GM20431 (cell line): Measurements from ENCODE around the gene NCKAP5.

ENCODE experiments used
- in situ Hi-C: fragments of 300-500 bp; cut with MseI, MboI; formaldehyde crosslinking; loops from one replicate; pipeline ENCODE4 v1.15.0; 2020; ENCODE audit warnings: low sequenced_read_pairs; ENCODE audit not compliant: unreplicated experiment

Gene NCKAP5

DNA sequence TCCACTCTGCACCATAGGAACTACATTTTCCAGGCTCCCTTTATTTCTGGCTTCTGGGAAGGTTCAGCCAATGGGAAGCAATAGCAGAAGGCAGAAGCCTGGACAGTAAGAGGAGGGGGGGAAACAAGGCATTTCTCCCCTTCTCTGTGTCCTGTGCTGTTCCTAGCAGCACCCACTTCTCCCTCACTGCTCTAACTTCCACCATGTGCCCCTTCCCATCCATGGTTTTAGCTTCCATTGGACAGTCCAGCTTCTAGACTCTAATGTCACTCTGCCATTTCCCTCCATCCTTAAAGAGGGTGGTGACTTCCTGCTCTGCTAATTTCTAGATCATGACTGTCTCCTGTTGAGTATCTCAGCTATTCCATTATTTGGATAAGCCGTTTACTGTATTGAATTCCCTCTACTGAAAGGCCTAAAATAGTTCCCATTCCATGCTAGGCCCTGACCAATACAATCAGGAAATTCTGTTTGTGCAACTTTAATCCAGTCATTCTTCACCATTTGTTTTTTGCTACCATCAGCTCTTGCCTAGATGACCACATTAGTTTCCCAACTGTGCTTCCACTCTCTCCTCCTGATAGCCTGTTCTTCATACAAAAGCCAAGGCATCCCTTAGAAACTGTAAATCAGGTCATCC lies 877.5 kb downstream of the NCKAP5 start:
- in situ Hi-C loops: no loop called here

DNA sequence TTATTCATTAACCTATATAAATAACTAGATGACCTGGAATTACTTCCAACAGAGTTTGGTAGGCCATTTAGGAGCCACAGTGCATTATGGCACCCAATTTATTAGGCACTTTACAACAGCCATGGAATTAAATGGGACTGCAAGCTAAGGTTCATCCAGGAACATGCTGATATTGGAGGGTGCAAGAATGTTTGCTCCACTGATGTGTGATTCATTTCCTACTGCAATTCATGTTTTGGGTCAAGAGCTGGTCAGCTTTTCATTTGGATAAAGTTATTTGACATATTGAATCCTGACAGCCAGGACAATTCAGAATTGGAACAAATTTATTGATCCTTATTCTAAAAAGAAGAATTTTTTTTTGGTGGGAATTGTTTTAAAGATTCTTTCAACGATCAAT lies 886.5 kb downstream of the NCKAP5 start:
- in situ Hi-C loops: no loop called here

DNA sequence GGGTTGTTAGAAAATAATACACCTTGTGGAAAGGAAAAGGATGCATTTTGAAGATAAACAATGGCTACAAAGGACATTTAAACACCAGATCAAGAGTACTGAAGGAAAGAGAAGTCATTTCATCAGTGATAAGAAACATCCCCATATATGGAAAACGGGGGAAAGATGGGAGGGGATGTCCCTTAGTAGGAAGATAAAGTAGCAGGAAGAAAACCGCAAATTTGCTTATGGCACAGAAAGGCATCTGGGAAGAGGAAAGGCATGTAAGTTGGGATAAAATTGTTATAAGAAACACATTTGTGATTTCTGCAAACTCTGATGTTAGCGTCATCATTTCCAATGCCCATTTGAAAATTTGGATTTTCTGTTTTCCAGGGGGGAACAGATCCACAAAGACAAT lies 887.7 kb downstream of the NCKAP5 start:
- in situ Hi-C loops: no loop called here

DNA sequence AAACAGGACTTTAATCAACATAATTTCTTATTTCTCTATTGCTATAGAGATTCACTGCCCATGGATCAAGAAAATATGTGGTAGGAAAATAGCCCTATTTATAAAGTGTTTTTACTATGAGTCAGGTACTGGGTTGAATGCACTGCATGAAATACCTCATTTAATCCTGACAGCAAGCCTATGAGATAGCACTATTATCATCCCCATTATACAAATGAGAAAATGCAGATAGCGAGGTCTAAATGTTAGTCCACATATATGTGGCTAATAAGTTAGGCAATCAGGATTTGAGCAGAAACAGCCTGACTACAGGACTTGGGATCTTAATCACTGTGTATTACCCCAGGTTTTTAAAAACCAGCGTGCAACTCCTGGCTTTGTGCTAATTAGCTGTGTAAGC lies 889.8 kb downstream of the NCKAP5 start:
- in situ Hi-C loops: no loop called here

DNA sequence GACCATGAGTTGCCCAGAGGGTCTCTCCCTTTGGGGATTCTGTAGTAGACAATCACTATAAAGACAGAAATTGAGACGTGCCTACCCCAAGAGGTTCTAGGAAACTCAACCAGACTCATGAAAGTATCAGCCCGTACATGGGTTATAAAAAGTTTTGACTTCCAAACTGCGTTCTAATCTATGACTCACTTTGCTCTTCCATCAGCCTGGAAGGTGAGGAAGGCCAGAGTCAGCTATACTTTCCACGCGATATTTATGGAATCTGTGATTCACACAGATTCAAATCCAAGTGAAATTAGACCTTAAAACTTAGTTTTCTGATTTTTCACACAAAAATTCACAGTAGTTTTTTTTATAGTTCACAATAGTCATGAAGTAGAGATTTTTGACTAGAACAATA lies 890.6 kb downstream of the NCKAP5 start:
- in situ Hi-C loops: no loop called here

DNA sequence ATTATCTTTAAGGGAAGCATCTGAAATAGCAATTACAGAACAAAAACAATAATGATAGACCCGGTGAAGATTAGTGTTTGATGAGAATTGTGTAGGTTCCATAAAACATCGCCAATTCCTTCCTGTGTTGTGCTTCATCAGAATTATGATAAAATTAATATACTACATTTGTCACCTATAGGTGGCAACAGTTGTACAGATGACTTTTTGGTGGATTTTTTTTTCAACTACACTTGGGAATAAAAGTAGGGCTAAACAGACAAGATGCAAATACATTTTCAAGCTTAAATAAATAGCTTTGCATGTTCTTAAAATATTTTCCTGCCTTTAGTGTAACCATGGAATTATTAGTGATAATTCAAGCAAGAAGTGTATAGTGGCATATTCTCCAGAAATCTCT lies 891.3 kb downstream of the NCKAP5 start:
- in situ Hi-C loops: no loop called here

DNA sequence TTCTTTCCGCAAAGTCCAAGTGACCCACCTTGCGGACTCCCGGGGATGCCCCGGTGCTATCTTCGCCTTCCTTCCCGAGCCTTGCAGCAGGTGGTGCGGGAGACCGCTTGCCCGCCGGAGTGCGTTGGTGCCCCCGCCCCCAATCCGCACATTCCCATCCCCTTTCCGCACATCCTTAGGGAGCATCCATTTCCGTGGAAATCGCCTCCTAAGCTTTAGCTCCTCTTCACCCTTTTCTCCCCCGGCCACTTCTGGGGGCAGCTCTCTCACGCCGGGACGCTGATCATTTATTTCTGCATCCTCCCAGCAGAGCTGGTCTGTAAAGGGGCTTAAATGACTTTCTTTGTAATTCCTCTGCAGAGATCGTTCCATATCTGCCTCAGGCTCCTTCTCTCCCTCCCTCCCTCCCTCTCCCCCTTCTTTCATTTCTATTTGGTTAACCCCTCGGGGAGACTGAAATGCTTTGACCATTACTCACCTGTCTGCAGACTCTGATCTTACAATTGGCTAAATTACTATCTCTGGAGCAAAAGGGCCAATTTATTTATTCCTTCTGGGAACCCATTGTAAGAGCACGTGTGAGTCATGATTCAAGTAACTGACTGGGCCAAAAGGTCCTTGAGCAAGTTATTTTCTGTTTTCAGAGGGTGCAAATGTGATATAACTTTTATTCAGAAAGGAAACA lies 897.0 kb downstream of the NCKAP5 start:
- in situ Hi-C loops: no loop called here

DNA sequence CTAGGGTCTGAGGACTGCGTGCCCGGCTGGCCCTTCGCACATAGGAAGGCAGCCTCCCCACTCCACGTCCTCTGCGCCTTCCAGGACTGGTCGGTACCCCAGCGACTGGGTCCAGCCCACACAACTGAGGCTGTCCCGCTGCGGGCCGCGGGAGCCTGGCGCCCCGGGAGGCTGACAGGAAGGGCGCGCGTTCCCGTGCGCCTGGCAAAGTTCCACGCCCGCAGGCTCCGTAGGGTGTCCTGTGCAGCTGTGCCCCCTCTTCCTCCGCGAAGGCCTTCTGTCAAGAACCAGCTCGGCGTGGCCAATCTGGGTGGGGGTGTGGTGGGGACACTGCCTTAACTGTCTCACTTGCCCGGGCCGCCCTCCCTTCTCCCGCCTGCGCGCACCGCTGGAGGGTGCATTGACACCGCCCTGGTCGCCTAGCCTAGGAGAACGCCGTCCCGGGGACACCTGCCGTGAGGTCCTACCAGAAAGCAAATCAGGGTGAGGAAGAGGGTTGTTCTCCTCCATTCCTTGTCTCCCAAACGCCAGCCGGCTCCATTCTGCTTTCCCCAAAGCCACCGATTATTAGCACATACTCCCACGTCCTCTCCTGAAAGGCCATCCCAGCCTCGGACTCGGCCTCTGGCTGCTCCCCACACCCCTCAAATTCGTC lies 897.6 kb downstream of the NCKAP5 start:
- in situ Hi-C loops: no loop called here

DNA sequence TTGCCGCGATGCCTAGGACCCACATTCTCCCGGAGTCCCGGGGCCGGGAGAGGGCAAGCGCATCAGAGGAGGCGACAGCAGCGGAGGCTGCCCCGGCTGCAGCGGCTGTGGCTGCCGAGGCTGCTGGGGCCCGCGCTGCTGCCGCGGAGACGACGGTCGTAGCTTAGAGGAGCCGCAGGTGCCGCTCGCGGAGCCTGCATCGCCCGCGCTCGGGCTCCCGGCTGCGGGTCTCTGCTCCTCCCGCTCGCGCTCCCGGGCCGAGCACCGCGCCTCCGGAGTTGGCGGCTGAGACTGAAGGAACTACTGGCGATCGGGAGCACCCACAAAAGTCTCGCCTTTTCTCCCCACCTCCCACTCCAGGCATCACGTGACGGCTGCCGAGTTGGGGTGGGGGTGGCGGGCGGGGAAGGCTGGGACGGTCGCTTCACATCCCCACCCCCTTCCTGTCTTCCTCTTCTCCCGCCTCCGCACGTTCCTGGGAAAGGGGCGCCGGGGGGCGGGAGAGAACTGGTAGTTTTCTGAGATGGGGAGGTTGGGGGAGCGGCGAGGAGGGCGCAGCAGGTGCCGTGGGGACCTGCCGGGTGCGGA lies 898.3 kb downstream of the NCKAP5 start, which contains the start of gene LYPD1:
Gene LYPD1, minus strand, starts transcription at position 298 of the 588 bp plus-strand sequence. Its CDS starts 273 bp downstream, at position 25.
- in situ Hi-C loops: no loop called here

DNA sequence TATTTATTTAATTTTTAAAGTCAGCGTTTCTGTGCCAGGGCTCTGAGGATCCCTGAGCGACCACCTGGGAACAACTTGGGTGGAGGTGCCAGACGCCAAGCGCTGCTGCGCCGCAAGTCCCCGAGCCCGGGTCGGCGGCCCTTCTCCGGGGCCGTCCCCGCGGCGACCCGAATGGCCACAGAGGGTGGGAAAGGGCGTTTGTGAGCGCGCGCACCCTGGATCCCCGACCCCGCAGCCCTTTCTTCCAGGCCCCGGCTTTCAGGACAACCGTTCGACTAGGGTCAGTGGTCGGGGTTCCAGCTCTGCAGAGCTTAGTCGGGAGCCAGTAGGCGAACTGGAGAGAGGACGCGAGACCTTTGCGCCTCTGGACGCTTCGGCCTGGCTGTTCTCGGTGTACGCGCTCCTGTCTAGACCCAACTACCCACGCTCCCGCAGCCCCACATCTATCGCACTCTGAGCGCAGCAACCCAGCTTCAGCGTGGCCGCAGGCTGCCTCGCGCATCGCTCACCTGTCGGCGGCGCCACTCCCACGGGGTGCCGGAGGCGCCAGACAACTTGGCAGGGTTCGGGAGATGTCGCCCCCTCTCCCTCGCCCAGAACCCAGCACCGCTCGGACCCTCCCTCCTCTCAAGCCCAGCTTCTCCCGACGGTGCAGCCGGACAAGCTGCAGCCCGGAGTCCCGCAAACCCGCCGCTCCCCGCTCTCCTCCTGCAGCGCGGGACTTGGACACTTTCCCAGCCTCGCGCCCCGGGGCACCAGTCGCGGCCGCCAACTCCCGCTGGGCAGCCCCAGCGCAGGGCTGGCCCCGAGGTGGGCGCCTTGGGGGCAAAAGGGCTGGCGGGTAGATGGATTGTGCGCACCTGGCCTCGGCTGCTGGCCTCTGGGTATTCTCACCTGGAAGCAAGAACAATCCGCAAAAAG lies 899.0 kb downstream of the NCKAP5 start:
- in situ Hi-C loops: no loop called here

DNA sequence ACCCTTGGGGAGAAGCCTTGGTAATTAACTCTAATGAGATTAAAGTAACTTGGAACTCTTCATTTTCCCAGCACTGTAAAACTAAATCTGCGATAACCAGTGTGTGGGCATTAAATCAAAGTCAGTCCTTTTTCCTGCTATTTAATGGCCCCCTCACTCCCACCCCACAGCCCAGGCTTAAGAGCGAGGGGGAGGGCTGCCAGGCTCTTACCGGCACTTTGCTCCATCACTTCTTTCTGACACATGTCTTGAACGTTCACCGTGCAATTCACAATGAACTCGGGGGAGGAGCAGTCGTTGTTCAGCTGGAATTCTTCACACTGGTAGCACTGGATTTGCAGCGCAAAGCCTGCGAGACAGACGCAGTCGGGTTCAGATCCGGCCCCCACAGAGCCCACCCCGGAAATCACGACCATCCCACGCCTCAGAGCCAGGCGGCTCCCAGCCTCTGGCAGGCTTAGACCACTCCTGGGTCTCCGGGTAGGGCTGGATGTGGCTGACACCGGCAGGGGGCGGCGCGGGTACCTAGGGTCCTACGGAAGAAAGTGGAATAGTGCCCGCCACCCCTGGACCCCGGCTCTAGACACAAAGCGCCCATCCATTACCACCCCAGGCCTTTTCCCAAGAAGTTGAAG lies 900.0 kb downstream of the NCKAP5 start:
- in situ Hi-C loops: no loop called here

DNA sequence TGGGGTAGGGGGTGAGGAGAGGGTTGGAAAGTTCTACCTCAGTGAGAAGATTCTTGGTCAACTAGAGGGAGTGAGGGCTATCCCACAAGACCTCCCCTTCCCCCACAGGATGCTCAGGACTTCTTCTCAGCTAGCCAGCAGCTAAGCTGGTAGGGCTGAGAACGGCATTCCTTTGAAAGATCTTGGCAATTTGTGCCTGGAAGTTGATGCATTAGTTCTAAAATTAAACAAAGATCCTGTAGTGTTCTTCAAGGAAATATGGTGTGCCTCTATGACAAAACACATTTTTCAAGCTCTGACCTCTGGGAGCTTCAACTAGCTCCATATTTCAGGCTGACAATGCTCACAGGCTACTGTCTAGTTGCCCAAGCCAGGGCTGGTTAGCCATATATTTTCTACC lies 900.6 kb downstream of the NCKAP5 start:
- in situ Hi-C loops: no loop called here

DNA sequence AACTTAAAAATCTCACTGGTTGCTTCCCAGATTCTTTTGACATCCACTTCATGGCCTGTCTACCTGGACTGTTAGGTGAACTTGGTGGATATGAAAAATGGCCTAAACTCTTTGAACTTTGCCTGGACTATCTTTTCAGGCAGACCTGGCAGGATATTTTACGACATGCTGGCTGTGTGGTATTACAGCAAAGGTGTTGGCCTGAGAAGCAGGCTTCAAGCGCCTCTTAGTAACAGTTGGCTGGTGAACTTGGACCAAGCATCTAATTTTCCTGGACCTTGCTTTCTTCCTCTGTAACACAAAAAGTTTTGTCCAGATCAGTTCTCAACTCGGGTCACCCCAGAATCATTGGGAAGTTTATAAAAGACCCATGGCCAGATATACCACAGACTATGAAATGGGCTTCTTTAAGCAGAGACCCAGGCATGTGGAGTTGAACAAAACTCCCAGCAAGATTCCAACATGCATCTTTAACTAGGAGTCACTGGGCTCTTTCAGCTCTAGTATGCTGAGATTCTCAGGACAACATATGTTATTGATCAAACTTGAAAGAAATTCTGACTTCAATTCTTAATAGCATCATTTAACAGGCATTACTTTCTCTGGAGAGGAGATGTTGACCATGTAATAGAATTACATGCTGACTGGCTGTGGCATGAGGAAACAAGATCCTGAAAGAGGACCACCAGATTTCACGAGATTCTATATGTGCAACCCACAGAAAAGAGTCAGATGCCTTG lies 902.7 kb downstream of the NCKAP5 start:
- in situ Hi-C loops: no loop called here

DNA sequence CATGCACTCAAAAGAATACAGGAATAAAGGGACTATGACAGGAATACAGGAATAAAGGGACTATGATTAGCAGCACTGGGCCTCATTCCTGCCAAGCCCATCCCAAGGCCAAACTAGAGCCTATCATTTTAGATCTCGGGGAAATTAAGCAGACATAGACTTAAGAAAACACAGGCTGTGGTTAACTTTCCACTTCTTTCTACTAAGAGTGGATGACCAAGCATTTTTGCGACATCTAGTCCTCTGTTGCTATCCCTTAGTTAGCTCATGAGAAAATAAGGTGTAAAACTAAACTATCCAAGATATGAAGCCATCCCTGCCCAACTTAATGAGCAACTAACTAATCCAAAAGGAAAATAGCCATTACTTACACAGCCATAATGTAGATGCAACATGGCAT lies 904.2 kb downstream of the NCKAP5 start:
- in situ Hi-C loops: no loop called here

DNA sequence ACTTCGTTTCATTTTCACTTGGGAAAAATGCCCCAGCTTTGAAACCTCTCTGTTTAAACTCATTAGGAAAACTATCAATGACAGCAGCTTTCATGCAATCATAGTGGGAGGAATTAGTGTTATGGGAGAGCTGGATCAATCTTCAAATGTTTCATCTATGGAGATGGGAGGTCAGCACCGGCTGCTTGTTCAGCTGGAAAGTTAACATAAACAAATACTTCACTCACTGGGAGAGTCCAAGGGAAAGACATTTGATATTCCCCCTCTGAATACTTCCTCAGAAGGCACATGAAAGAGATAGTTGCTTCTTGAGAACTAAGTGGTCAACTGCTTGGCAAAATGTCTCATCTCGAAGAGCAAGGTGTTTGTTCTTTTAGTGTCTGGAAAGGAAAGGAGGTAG lies 905.5 kb downstream of the NCKAP5 start:
- in situ Hi-C loops: no loop called here

DNA sequence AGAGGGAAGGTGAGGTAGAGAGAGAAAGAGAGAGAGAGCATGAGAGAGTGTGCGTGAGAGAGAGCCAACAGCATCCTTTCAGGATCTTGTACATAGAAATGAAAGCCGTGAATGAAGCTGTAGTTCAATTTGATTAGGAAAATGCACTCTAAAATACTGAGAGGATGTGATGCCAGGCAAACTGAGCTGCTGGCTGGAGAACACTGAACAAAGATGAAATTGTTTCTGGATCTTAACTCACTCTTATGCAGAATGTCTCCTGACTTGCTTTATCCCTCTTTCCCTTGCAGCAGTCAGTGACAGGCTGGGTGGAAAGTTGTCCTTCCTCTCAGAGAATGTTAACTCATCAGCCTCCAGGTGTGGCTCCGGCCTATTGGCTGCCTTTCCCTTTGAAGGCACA lies 908.9 kb downstream of the NCKAP5 start:
- in situ Hi-C loops: no loop called here

DNA sequence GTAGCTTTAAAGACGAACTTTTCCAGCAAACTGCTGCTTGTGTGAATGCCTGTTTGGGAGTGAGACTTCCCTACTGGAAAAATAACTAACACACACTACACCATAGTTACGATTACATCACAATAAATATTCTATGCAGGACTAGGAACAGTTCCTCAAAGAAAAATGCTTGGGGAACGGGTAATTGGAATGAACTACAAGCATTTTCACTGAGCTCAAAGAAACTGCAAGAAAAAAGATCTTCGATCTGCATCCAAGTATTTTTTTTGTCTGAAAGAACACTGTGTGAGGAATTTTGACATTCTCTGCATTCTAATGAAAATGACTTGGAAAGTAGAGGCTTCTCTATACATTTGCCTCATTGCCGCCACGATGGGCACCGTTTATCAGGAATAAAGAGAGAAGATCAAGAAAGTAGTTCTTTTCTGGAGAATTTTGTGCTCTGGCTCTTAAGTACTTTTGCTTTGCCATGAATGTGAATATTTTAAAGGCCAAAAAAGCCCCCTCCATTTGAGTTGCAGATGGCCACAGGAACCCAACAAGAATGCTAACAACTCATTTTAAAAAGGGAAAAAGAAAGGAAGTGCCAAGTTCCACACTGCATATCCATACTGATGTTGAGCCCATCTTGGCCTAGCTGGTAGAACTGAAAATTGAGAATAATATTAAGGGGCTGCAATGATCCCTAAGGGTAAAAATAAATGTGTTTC lies 911.8 kb downstream of the NCKAP5 start:
- in situ Hi-C loops: no loop called here

DNA sequence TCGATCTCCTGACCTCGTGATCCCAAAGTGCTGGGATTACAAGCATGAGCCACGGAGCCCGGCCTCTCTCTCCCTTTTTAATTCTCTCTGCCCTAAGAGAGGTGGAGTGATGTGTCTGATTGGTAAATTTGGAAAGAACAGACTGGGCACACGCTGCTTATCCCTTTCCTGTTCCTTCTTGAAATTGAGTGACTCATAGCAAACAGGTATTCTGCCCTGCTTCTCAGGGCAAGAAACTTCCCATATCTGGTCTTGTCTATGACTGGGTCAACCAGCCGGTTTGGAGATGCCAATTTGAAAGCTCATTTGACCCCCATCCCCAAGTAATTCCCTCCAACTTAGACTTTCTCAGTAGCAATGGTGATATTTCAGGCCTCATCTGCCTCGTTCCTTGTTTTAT lies 913.3 kb downstream of the NCKAP5 start:
- in situ Hi-C loops: no loop called here
